Right atrium auricular region (tissue), 2 donors: ENCODE measurements around the gene GLI3. TPM values are rescaled to one million over a fixed set of nuclear protein-coding genes. Genes with fewer than 3 reads are reported as not detected.
A peak's percentile ranks its signal among the peaks of the same experiment; 100 is the strongest.

Source experiments
- DNase-seq: peaks from one replicate; pipeline ENCODE4 v3.0.0-alpha.2; 2019; ENCODE audit warnings: low spot score
- H3K27ac ChIP-seq, 2 donors: fragments of 200-600 bp; sonication (generic); 1 replicate in 1 of 2; 2 replicates in 1 of 2; pipeline ENCODE4 v1.5.1; 2016 to 2019
- H3K27me3 ChIP-seq, 2 donors: fragments of 200-600 bp; sonication (generic); one replicate each; pipeline versions ENCODE4 v1.5.1 to v1.6.0; 2017 to 2019
- H3K36me3 ChIP-seq: fragments of 200-600 bp; sonication (generic); one replicate; pipeline ENCODE4 v1.5.1; 2016
- H3K4me1 ChIP-seq, 2 donors: fragments of 200-600 bp; sonication (generic); one replicate each; pipeline versions ENCODE4 v1.5.1 to v1.6.0; 2017 to 2019
- H3K4me3 ChIP-seq, 2 donors: fragments of 200-600 bp; sonication (generic); 1 replicate in 1 of 2; 2 replicates in 1 of 2; pipeline ENCODE4 v1.5.1; 2017 to 2019; ENCODE audit warnings: mild to moderate bottlenecking in 1 of 2, moderate library complexity in 1 of 2
- H3K9me3 ChIP-seq, 2 donors: fragments of 200-600 bp; sonication (generic); one replicate each; pipeline ENCODE4 v1.5.1; 2019
- CTCF ChIP-seq, 2 donors: fragments of 200-600 bp; sonication (generic); IDR thresholded peaks; one replicate each; pipeline ENCODE4 v1.5.1; 2019; ENCODE audit warnings: antibody characterized with exemption in 2 of 2
- total RNA-seq, 2 donors: library from RNA; depleted of rRNA; stranded (reverse); fragments of >200 nt; gene quantifications; one replicate each; pipeline ENCODE4 v1.1.0, GENCODE V29; 2016

The GLI3 gene
- total RNA-seq, 2 donors from 2014 or later = 1.5 to 2.0 TPM

- TF ChIP-seq CTCF (IDR thresholded peaks at IDR 0.05) = no peak
- Histone ChIP-seq H3K9me3 (no peaks in the 10 kb centered on the region), H3K27ac (no peak overlapping the region), H3K36me3 (no peaks in the 10 kb centered on the region), H3K27me3 (no peaks in the 10 kb centered on the region), H3K4me3 (no peak overlapping the region), H3K4me1 (peaks cover 0 to 18% of the 10 kb centered on the region in 2 donors)
- DNase-seq = no peak
Observed at GRCh38 chr7:42193471-42194129, 43.4 kb downstream of the GLI3 start.

- H3K27ac ChIP-seq = no peak overlapping the region
- peaks cover 0 to 18% of the 10 kb centered on the region in 2 donors for H3K4me1 ChIP-seq
- H3K36me3 ChIP-seq = no peaks in the 10 kb centered on the region
- no peak for DNase-seq
- H3K9me3 ChIP-seq = no peaks in the 10 kb centered on the region
- TF ChIP-seq CTCF (IDR thresholded peaks at IDR 0.05) = no peak
- H3K27me3 ChIP-seq = no peaks in the 10 kb centered on the region
- H3K4me3 ChIP-seq = no peak overlapping the region
Observed at GRCh38 chr7:42192851-42193461, 44.1 kb downstream of the GLI3 start.

- no peaks in the 10 kb centered on the region for H3K36me3 ChIP-seq
- H3K4me3 ChIP-seq = no peak overlapping the region
- no peaks in the 10 kb centered on the region for H3K9me3 ChIP-seq
- H3K27me3 ChIP-seq = no peaks in the 10 kb centered on the region
- no peak overlapping the region for H3K27ac ChIP-seq
- peaks cover 0 to 18% of the 10 kb centered on the region in 2 donors for H3K4me1 ChIP-seq
- no peak for TF ChIP-seq CTCF (IDR thresholded peaks at IDR 0.05)
- DNase-seq = no peak
Observed at GRCh38 chr7:42192066-42192465, 44.9 kb downstream of the GLI3 start.

GRCh38 chr7:42189535-42189934, 47.5 kb downstream of the GLI3 start:
- no peak for TF ChIP-seq CTCF (IDR thresholded peaks at IDR 0.05)
- H3K4me1 ChIP-seq = peaks cover 0 to 18% of the 10 kb centered on the region in 2 donors
- DNase-seq = no peak

GRCh38 chr7:42186151-42186550, 50.9 kb downstream of the GLI3 start:
- no peaks in the 10 kb centered on the region for H3K27me3 ChIP-seq
- no peaks in the 10 kb centered on the region for H3K9me3 ChIP-seq
- TF ChIP-seq CTCF (IDR thresholded peaks at IDR 0.05) = peak in 1 of 2 donors; percentile 37
- DNase-seq = no peak
- no peak overlapping the region for H3K4me3 ChIP-seq
- H3K4me1 ChIP-seq = no peaks in the 10 kb centered on the region
- H3K27ac ChIP-seq = no peak overlapping the region
- H3K36me3 ChIP-seq = no peaks in the 10 kb centered on the region

More at GRCh38 chr7:42189535-42189934, 47.5 kb downstream of the GLI3 start:
- Histone ChIP-seq H3K9me3 (no peaks in the 10 kb centered on the region), H3K36me3 (no peaks in the 10 kb centered on the region), H3K27me3 (no peaks in the 10 kb centered on the region), H3K4me3 (no peak overlapping the region), H3K27ac (no peak overlapping the region)
